NCI-H2171 (cell line): ENCODE measurements around the gene PLPPR3.

Experiments used
- DNase-seq: peaks from one replicate; lab custom pipeline; 2025; lab: John Stamatoyannopoulos, UW

The PLPPR3 gene

GRCh38 chr19:795691-796581, 25.8 kb downstream of the PLPPR3 start:
- DNase-seq, result no peak

- no peak for DNase-seq
These were observed 26.6 kb downstream of the PLPPR3 start for GRCh38 chr19:795073-795611.

GRCh38 chr19:793806-794205, 27.9 kb downstream of the PLPPR3 start:
- no peak for DNase-seq

GRCh38 chr19:792306-792885, 29.4 kb downstream of the PLPPR3 start:
- DNase-seq, result no peak

- no peak for DNase-seq
These were observed 30.0 kb downstream of the PLPPR3 start for GRCh38 chr19:791567-792305.

GRCh38 chr19:791007-791566, 30.7 kb downstream of the PLPPR3 start:
- no peak for DNase-seq

- DNase-seq, result no peak
These were observed 32.1 kb downstream of the PLPPR3 start for GRCh38 chr19:789701-790060.

- peak; percentile 32 for DNase-seq
These were observed 32.6 kb downstream of the PLPPR3 start for GRCh38 chr19:788983-789700.

- DNase-seq, result no peak
These were observed 33.1 kb downstream of the PLPPR3 start for GRCh38 chr19:788686-788982.

GRCh38 chr19:787536-787935, 34.2 kb downstream of the PLPPR3 start:
- no peak for DNase-seq

GRCh38 chr19:784541-784940, 37.2 kb downstream of the PLPPR3 start:
- DNase-seq, result no peak

GRCh38 chr19:782878-783668, 38.7 kb downstream of the PLPPR3 start:
- DNase-seq, result no peak

- no peak for DNase-seq
These were observed 39.4 kb downstream of the PLPPR3 start for GRCh38 chr19:782185-782877.

- no peak for DNase-seq
These were observed 40.0 kb downstream of the PLPPR3 start for GRCh38 chr19:781800-782184.

- DNase-seq, result no peak
These were observed 40.8 kb downstream of the PLPPR3 start for GRCh38 chr19:780935-781334.

- no peak for DNase-seq
These were observed 42.7 kb downstream of the PLPPR3 start for GRCh38 chr19:778910-779653.

- no peak for DNase-seq
These were observed 45.2 kb downstream of the PLPPR3 start for GRCh38 chr19:776549-776948.

GRCh38 chr19:772730-773436, 48.9 kb downstream of the PLPPR3 start:
- DNase-seq, result no peak

- no peak for DNase-seq
These were observed 49.7 kb downstream of the PLPPR3 start for GRCh38 chr19:772063-772462.
